SK-N-SH (cell line): ENCODE data around the gene SLC25A41. TPM values are rescaled to one million over a fixed set of nuclear protein-coding genes. Genes with fewer than 3 reads are reported as not detected.

Experiments used
- CTCF ChIA-PET: fragments of 300-600, 350-600 bp; formaldehyde crosslinking; extraction: SDS; loops from one replicate; lab custom pipeline; 2021; lab: Yijun Ruan, JAX
- POLR2A ChIA-PET: fragments of 350-600 bp; sonication (Branson Sonifier 250); formaldehyde crosslinking; extraction: SDS; loops from one replicate; lab custom pipeline; 2020; ENCODE audit warnings: antibody characterized with exemption, inconsistent platforms; lab: Yijun Ruan, JAX
- DNase-seq: peaks from one replicate; pipeline ENCODE4 v3.0.0; 2012
- H2AFZ ChIP-seq: fragments of 200-600 bp; sonication (generic); 2 replicates; pipeline ENCODE4 v1.8.1; 2016; ENCODE audit warnings: antibody characterized with exemption, mild to moderate bottlenecking, low read depth
- H3F3A ChIP-seq: fragments of 200-600 bp; sonication (generic); replicated peaks from 2 replicates; pipeline ENCODE3; 2016; ENCODE audit warnings: antibody characterized with exemption, mild to moderate bottlenecking; ENCODE audit not compliant: insufficient read depth
- H3K27ac ChIP-seq, 2 experiments: fragments of 200-500 bp in 1 of 2; fragments of 200-600 bp in 1 of 2; sonication (Bioruptor generic) in 1 of 2; sonication (generic), shearing (Covaris generic) in 1 of 2; 2 replicates each; pipeline versions ENCODE4 v1.5.1 to v1.6.1; 2014 to 2016; ENCODE audit warnings: low read depth in 2 of 2, inconsistent platforms in 1 of 2, low read length in 1 of 2, mild to moderate bottlenecking in 1 of 2, mixed read lengths in 1 of 2
- H3K27me3 ChIP-seq: fragments of 200-600 bp; sonication (generic), shearing (Covaris generic); 2 replicates; pipeline ENCODE4 v1.6.1; 2016; ENCODE audit warnings: mixed run types; ENCODE audit not compliant: insufficient read depth
- H3K36me3 ChIP-seq, 2 experiments: fragments of 200-500 bp in 1 of 2; fragments of 200-600 bp in 1 of 2; sonication (Bioruptor generic) in 1 of 2; sonication (generic) in 1 of 2; replicated peaks in 1 of 2; 2 replicates each; pipeline versions ENCODE3 to v1.5.1; 2014 to 2016; ENCODE audit warnings: low read length in 1 of 2, mild to moderate bottlenecking in 1 of 2; ENCODE audit not compliant: insufficient read depth in 2 of 2, control insufficient read depth in 1 of 2
- H3K4me1 ChIP-seq, 2 experiments: fragments of 200-500 bp in 1 of 2; fragments of 200-600 bp in 1 of 2; sonication (Bioruptor generic) in 1 of 2; sonication (generic), shearing (Covaris generic) in 1 of 2; 2 replicates each; pipeline versions ENCODE4 v1.5.1 to v1.6.1; 2014 to 2016; ENCODE audit warnings: low read depth in 1 of 2, low read length in 1 of 2, mixed run types in 1 of 2; ENCODE audit not compliant: insufficient read depth in 2 of 2, control insufficient read depth in 1 of 2
- H3K4me2 ChIP-seq: fragments of 200-600 bp; sonication (generic), shearing (Covaris generic); 2 replicates; pipeline ENCODE4 v1.6.1; 2017; ENCODE audit warnings: mixed run types
- H3K4me3 ChIP-seq, 2 experiments: fragments of 200-500 bp in 1 of 2; fragments of 200-600 bp in 1 of 2; sonication (Bioruptor generic) in 1 of 2; sonication (generic), shearing (Covaris generic) in 1 of 2; 2 replicates each; pipeline versions ENCODE4 v1.5.1 to v1.8.1; 2014 to 2016; ENCODE audit warnings: low read depth in 2 of 2, inconsistent platforms in 1 of 2, low read length in 1 of 2, mild to moderate bottlenecking in 1 of 2, mixed read lengths in 1 of 2, moderate library complexity in 1 of 2
- H3K79me2 ChIP-seq: fragments of 200-600 bp; sonication (generic); 2 replicates; pipeline ENCODE4 v1.8.1; 2017; ENCODE audit warnings: mild to moderate bottlenecking; ENCODE audit not compliant: insufficient read depth
- H3K9ac ChIP-seq: fragments of 200-600 bp; sonication (generic); 2 replicates; pipeline ENCODE4 v1.6.1; 2017; ENCODE audit warnings: mixed run types
- H3K9me2 ChIP-seq: fragments of 200-600 bp; sonication (generic); 2 replicates; pipeline ENCODE4 v1.6.1; 2017; ENCODE audit warnings: mixed run types
- H3K9me3 ChIP-seq: fragments of 200-600 bp; sonication (generic); 2 replicates; pipeline ENCODE4 v1.6.1; 2017; ENCODE audit warnings: mixed run types, mild to moderate bottlenecking, moderate library complexity
- H4K20me1 ChIP-seq: fragments of 200-600 bp; sonication (generic); 2 replicates; pipeline ENCODE4 v1.6.1; 2017; ENCODE audit warnings: mild to moderate bottlenecking, mixed run types; ENCODE audit not compliant: insufficient read depth
- CHD2 ChIP-seq: fragments of 150-350 bp; IDR thresholded peaks from 2 replicates; pipeline ENCODE4 v1.6.1; 2018; ENCODE audit warnings: low read length; ENCODE audit not compliant: partially characterized antibody
- ELF1 ChIP-seq: IDR thresholded peaks from 2 replicates; pipeline ENCODE4 v1.4.0; 2012
- FOSL2 ChIP-seq: IDR thresholded peaks from 2 replicates; pipeline ENCODE4 v1.4.0; 2012; ENCODE audit warnings: low read depth, mild to moderate bottlenecking, moderate library complexity, borderline replicate concordance
- FOXJ3 ChIP-seq: sonication (generic); formaldehyde crosslinking; IDR thresholded peaks from 2 replicates; pipeline ENCODE4 v1.5.1; 2020; ENCODE audit warnings: mild to moderate bottlenecking, missing genetic modification reagents
- FOXM1 ChIP-seq: IDR thresholded peaks from 2 replicates; pipeline ENCODE4 v1.4.0; 2012; ENCODE audit warnings: low read depth, mild to moderate bottlenecking
- JUND ChIP-seq: IDR thresholded peaks from 2 replicates; pipeline ENCODE4 v1.4.0; 2012
- MEF2A ChIP-seq: IDR thresholded peaks from 2 replicates; pipeline ENCODE4 v1.4.0; 2012; ENCODE audit warnings: low read depth, borderline replicate concordance
- MXI1 ChIP-seq: IDR thresholded peaks from 2 replicates; pipeline ENCODE4 v1.6.1; 2012; ENCODE audit warnings: mild to moderate bottlenecking, low read depth, low read length, improper control_type of control experiment
- NFIC ChIP-seq: IDR thresholded peaks from 2 replicates; pipeline ENCODE4 v1.4.0; 2012; ENCODE audit warnings: borderline replicate concordance
- NRF1 ChIP-seq: IDR thresholded peaks from 2 replicates; pipeline ENCODE4 v1.6.1; 2012; ENCODE audit warnings: low read depth, mild to moderate bottlenecking, low read length
- RAD21 ChIP-seq: IDR thresholded peaks from 2 replicates; pipeline ENCODE4 v1.6.1; 2012; ENCODE audit warnings: mild to moderate bottlenecking, low read length
- SIN3A ChIP-seq: IDR thresholded peaks from 2 replicates; pipeline ENCODE4 v1.6.1; 2012; ENCODE audit warnings: low read depth, mild to moderate bottlenecking, low read length, moderate library complexity, borderline replicate concordance
- TAF1 ChIP-seq: IDR thresholded peaks from 2 replicates; pipeline ENCODE4 v1.6.1; 2012; ENCODE audit warnings: low read depth, mild to moderate bottlenecking, low read length, moderate library complexity, borderline replicate concordance
- TCF12 ChIP-seq: IDR thresholded peaks from 2 replicates; pipeline ENCODE4 v1.4.0; 2012
- TEAD4 ChIP-seq: IDR thresholded peaks from 2 replicates; pipeline ENCODE4 v1.4.0; 2012; ENCODE audit warnings: mild to moderate bottlenecking, borderline replicate concordance; ENCODE audit not compliant: insufficient read depth
- WGBS: methylation state at CpG from one replicate; pipeline ENCODE4 v1.1.6; 2017; ENCODE audit warnings: low lambda C conversion rate; 5-methylcytosine and 5-hydroxymethylcytosine counted together
- polyA plus RNA-seq, 3 experiments: library from polyadenylated mRNA; depleted of rRNA; stranded (reverse); fragments of >200 nt; gene quantifications; 2 replicates each; pipeline ENCODE4 v1.2.3, GENCODE V29; 2012
- TF ChIP-seq, protein P1 (sequence below): IDR thresholded peaks from 2 replicates; pipeline ENCODE4; 2012
- TF ChIP-seq, protein P2 (sequence below): IDR thresholded peaks from 2 replicates; pipeline ENCODE4 v1.6.1; 2012; ENCODE audit warnings: mild to moderate bottlenecking, low read depth, low read length, moderate library complexity
- TF ChIP-seq, protein P3 (sequence below): fragments of 150-350 bp; IDR thresholded peaks from 2 replicates; pipeline ENCODE4 v1.6.1; 2016; ENCODE audit warnings: mild to moderate bottlenecking, low read depth, low read length

Gene SLC25A41
- polyA plus RNA-seq, 1 of the 3 experiments (the other 2 are of a cell fraction) = 0.12 TPM

DNA sequence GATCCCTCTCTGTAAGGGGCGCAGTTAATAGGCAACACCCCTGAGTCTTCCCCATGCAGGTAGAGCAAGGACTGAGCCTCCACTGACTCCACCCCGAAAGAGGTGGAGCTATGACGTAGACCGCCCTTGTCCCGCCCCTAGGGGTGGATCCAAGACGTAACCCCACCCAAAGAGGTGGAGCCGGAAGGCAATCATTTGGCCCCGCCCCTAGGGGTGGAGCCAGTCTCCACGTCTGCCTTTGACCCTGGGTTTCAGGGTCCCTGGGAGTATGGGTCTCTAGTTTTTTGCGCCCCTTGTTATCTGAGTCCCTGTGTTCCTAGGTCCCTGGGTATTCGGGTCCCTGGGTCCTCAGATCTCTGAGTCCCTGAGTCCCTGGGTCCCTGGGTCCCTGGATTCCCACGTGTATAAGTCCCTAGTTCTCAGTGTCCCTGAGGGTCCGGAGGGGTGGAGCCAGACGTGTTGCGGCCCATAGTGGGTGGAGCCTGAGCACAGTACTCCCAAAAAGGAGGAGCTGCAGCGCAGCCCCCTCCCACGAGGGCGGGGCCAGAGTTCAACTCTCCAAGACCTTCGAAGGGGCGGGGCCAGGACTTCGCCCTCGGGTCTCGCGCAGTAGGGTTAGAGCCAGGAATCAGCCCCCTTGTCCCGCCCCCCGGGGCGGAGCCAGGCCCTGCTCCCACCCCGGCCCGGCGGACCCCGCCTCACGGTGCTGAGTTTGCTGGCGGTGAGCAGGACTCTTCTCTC lies 42.8 kb upstream of the SLC25A41 start:
- CTCF ChIA-PET = interaction anchor here (0.6 to 0.9 kb wide), 2 partner anchors 17 to 83 kb away, joined by 3 read pairs; partner anchors contain the start of gene SLC25A23

DNA sequence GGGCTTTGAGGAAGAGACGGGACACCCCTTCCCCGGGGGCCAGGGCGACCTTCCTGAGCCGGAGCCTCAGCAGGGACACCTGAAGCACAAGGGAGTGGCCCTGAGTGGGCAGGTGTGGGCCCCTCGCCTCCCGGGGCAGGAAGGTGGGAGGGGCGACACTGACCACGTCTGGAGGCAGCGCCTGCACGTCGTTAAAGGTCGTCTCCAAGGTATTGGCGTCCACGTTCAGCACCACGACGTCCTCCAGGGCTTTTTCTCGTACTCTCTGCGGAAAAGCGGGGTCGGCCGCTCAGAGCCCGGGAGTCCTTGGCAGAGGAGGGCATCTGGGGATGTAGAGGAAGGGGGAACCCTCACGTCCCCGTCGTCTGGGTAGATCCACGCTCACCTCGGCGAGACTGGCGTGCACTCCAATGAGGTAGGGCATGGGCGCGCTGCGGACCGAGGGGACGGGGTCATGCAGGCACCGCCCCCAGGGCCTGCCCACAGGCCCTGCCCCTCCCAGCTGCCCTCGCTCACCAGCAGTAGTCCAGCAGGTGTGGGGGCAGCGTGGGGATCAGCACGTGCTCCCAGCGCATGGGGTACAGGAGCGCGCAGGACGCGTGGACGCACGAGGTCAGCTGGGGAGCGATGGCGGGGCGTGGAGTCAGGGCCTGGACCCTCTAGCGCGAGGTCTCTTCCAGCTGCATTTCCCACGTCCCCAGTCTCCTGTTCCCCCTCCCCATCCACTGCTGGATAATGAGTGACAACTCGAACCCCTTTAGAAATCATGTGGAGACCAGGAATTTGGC lies 42.0 kb upstream of the SLC25A41 start:
- no peak for TF ChIP-seq FOSL2
- TF ChIP-seq, protein P1, sequence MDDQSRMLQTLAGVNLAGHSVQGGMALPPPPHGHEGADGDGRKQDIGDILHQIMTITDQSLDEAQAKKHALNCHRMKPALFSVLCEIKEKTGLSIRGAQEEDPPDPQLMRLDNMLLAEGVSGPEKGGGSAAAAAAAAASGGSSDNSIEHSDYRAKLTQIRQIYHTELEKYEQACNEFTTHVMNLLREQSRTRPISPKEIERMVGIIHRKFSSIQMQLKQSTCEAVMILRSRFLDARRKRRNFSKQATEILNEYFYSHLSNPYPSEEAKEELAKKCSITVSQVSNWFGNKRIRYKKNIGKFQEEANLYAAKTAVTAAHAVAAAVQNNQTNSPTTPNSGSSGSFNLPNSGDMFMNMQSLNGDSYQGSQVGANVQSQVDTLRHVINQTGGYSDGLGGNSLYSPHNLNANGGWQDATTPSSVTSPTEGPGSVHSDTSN = no peak
- TF ChIP-seq RAD21 = no peak
- TF ChIP-seq JUND = no peak
- TF ChIP-seq TAF1 = no peak
- no peak for TF ChIP-seq MEF2A
- TF ChIP-seq SIN3A = no peak
- no peak for TF ChIP-seq CHD2
- no peak for TF ChIP-seq NRF1
- no peak for TF ChIP-seq FOXM1
- no peak for TF ChIP-seq TEAD4
- TF ChIP-seq, protein P2, sequence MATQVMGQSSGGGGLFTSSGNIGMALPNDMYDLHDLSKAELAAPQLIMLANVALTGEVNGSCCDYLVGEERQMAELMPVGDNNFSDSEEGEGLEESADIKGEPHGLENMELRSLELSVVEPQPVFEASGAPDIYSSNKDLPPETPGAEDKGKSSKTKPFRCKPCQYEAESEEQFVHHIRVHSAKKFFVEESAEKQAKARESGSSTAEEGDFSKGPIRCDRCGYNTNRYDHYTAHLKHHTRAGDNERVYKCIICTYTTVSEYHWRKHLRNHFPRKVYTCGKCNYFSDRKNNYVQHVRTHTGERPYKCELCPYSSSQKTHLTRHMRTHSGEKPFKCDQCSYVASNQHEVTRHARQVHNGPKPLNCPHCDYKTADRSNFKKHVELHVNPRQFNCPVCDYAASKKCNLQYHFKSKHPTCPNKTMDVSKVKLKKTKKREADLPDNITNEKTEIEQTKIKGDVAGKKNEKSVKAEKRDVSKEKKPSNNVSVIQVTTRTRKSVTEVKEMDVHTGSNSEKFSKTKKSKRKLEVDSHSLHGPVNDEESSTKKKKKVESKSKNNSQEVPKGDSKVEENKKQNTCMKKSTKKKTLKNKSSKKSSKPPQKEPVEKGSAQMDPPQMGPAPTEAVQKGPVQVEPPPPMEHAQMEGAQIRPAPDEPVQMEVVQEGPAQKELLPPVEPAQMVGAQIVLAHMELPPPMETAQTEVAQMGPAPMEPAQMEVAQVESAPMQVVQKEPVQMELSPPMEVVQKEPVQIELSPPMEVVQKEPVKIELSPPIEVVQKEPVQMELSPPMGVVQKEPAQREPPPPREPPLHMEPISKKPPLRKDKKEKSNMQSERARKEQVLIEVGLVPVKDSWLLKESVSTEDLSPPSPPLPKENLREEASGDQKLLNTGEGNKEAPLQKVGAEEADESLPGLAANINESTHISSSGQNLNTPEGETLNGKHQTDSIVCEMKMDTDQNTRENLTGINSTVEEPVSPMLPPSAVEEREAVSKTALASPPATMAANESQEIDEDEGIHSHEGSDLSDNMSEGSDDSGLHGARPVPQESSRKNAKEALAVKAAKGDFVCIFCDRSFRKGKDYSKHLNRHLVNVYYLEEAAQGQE = no peak
- no peak for TF ChIP-seq FOXJ3 (CRISPR knock-in tag)
- no peak for TF ChIP-seq NFIC
- no peak for TF ChIP-seq TCF12
- TF ChIP-seq ELF1 = no peak
- H4K20me1 ChIP-seq = no peaks in the 10 kb centered on the region
- no peaks in the 10 kb centered on the region for H3K9me3 ChIP-seq
- ChIA-PET CTCF (no interaction called here), POLR2A (no interaction called here)
- no peak overlapping the region for H3K27ac ChIP-seq
- peak overlapping the region; percentile 68; the same call in 1 of the 2 replicates for H3K4me2 ChIP-seq
- H3K27me3 ChIP-seq = peaks cover 28% of the 10 kb centered on the region
- peaks cover 0 to 14% of the 10 kb centered on the region in 2 experiments; a peak in 1 of 4 replicates for H3K4me1 ChIP-seq
- no peak overlapping the region for H2AFZ ChIP-seq
- H3K4me3 ChIP-seq = peak overlapping the region in 1 of 2 experiments; percentile 39; a peak in 1 of 4 replicates
- no peaks in the 10 kb centered on the region for H3K36me3 ChIP-seq
- no peak overlapping the region for H3K9ac ChIP-seq
- H3K9me2 ChIP-seq = no peaks in the 10 kb centered on the region
- DNase-seq = peak; percentile 62
- no peaks in the 10 kb centered on the region for H3K79me2 ChIP-seq
- WGBS = 12% methylated on average over 8 of the region's 52 CpGs
- H3F3A ChIP-seq = no peaks in the 10 kb centered on the region

More for the DNA sequence above, 42.8 kb upstream of the SLC25A41 start:
- peak overlapping the region; percentile 37 to 39; a peak in 3 of 4 replicates for H3K4me3 ChIP-seq
- POLR2A ChIA-PET = no interaction called here
- no peaks in the 10 kb centered on the region for H3K36me3 ChIP-seq
- H3K9me3 ChIP-seq = no peaks in the 10 kb centered on the region
- peaks cover 28% of the 10 kb centered on the region for H3K27me3 ChIP-seq
- no peaks in the 10 kb centered on the region for H3K9me2 ChIP-seq
- peak overlapping the region in 1 of 2 experiments; percentile 7; a peak in 1 of 4 replicates for H3K27ac ChIP-seq
- no peaks in the 10 kb centered on the region for H4K20me1 ChIP-seq
- peak overlapping the region; percentile 68 for H3K4me2 ChIP-seq
- H2AFZ ChIP-seq = no peak overlapping the region
- H3K9ac ChIP-seq = no peak overlapping the region
- H3F3A ChIP-seq = no peaks in the 10 kb centered on the region
- H3K4me1 ChIP-seq = peaks cover 0 to 14% of the 10 kb centered on the region in 2 experiments; a peak in 1 of 4 replicates
- TF ChIP-seq NRF1 (peak; percentile 18; the same call in 1 of the 2 replicates), TEAD4 (no peak), MXI1 (peak; percentile 66)
- TF ChIP-seq, protein P3, sequence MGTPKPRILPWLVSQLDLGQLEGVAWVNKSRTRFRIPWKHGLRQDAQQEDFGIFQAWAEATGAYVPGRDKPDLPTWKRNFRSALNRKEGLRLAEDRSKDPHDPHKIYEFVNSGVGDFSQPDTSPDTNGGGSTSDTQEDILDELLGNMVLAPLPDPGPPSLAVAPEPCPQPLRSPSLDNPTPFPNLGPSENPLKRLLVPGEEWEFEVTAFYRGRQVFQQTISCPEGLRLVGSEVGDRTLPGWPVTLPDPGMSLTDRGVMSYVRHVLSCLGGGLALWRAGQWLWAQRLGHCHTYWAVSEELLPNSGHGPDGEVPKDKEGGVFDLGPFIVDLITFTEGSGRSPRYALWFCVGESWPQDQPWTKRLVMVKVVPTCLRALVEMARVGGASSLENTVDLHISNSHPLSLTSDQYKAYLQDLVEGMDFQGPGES = no peak
- no peaks in the 10 kb centered on the region for H3K79me2 ChIP-seq
- DNase-seq = peak; percentile 96
- WGBS = 2% methylated on average over 21 of the region's 33 CpGs
